A549 treated with Hydrocortisone at 1 μM for 4 hours (cell line): ENCODE measurements around the gene TSSK2. TPM values are rescaled to one million over a fixed set of nuclear protein-coding genes. Genes with fewer than 3 reads are reported as not detected.

Experiments
- total RNA-seq: library from RNA; stranded (reverse); fragments of 200-300 nt; extraction: Qiagen RNA extraction; gene quantifications from 5 replicates; pipeline ENCODE4 v1.2.3, GENCODE V29; 2022

TSSK2 gene
- not detected in 5 replicates for total RNA-seq

DNA sequence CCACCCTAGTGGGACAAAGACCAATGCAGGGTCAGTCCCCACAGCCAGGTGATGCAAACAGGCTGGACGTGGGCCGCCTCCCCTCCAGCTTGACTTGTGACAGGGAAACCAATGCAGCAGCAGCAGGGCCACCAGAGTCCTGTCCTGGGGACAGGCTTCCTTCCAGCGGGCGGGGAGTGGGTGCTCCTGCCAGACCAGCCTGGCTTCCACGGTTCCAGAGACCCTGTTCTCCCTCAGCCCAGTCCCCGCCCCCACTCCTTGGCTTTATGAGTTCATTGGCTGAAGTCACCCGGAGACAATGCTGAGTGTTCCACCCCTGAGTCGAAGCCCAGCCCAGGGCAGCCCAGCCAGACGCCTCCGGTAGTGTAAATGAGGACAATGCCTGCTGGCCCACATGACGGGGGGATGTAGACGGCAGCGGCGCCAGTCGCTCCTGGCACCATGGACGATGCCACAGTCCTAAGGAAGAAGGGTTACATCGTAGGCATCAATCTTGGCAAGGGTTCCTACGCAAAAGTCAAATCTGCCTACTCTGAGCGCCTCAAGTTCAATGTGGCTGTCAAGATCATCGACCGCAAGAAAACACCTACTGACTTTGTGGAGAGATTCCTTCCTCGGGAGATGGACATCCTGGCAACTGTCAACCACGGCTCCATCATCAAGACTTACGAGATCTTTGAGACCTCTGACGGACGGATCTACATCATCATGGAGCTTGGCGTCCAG is at the start of gene TSSK2:
TSSK2 (plus strand) TSS at position 350 of the 726 bp plus-strand sequence; CDS start at position 442, 92 bp downstream.

DNA sequence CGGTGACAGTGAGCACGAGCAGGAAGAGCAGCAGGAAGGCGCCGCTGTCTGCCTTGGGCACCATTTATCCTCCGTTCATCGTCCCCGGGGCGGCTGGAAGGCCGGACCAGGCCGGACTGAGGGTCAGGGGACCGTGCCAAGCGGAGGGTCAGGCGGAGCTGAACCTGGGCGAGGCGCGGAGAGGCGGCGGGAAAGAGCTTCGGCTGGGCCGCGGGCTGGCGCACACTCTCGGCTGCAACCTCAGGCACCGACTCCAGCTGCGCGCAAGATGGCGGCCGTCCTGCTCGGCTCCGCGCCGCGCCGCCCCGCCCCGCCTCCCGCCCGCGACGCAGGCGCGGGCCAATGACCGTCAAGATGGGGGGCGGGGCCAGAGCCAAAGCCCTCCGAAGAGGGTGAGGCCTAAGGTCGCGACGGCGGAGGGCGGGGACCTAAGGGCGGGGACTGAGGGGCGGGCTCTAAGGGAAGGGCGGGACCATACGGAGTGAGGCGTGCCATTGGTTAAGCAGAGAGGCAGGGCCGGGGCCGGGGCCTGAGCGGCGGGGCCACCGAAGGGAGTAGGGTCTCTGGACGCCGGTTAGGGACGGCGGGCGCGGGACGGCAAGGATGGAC is 8.9 kb upstream of the TSSK2 start, which contains the start of gene DGCR2:
DGCR2 (minus strand) TSS at position 270 of the 609 bp plus-strand sequence; CDS start at position 64, 206 bp downstream.

DNA sequence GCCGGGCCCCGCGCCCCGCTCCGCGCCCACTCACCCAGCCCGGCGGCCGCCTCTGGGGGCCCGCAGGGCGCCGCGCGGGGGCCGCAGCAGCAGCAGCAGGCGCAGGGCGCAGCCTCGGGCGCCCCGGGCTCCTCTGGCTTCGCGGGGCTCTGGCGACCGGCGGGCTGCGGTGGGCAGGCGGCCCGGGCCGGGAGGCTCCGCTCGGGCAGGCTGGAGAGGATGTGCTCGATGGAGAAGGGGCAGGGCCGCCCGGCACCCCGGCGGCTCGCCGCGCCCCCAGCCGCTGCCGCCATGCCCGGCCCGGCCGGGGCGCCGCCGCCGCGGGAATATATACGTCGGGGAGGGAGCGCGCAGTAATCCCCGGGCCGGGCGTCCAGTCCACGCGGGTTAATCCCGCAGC is 18.9 kb downstream of the TSSK2 start, which contains the start of gene GSC2:
GSC2 (minus strand) TSS at position 302 of the 400 bp plus-strand sequence; CDS start at position 293, 9 bp downstream.

DNA sequence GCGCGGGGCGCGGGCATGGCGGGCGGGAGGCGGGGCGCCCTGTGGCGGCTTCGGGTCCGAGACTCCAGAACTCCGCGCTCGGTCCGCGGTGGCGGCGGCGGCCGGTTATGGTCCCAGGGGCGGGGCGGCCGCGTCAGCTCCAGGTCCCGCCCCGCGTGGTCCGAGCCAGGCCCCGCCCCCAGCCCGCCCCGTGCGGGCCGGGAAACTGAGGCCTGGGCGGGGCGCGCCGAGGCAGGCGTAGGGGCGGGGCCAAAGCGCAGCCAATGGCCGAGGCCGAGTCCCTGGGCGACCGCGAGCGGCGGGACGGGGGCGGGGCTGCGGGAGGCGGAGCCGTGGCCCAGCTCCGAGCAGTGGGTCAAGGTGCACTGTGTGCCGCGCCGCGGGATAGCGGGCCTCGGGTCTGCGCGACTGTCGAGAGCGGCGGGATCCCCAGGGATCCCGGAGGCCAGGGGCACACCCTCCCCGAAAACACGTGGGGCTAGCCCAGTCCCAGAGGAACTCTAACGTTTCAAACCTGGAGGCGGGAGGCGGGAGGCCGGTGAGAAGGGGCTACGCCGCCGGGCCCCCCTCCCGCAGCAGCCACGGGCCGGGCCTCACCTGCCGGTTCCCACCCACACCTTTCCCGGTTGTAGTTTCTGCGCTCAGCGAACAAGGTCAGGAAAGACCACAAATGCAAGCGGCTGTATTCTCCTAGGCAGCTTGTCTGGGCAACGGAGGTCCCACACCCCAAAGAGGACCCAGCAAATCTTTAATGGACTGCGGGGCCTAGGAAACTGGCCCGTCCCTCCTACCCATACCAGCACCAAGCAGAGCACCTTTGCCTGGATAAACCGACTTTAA is 47.8 kb downstream of the TSSK2 start, which contains the start of gene SLC25A1:
SLC25A1 (minus strand) TSS at position 80 of the 840 bp plus-strand sequence; CDS start at position 17, 63 bp downstream.

Other genes with a start within 250 kb of the TSSK2 start
- gene DGCR6, start 225.0 kb upstream of the TSSK2 start, total RNA-seq, result 1.1 to 2.1 TPM (median 1.5 TPM) in 5 replicates
- gene PRODH, start 195.0 kb upstream of the TSSK2 start, total RNA-seq, result 1.1 to 1.6 TPM (median 1.3 TPM) in 5 replicates
- gene DGCR2, start 8.9 kb upstream of the TSSK2 start, total RNA-seq, result 18.4 to 25.6 TPM (median 23.2 TPM) in 5 replicates
- gene ESS2, start 13.3 kb downstream of the TSSK2 start, total RNA-seq, result 10.6 to 13.3 TPM (median 11.9 TPM) in 5 replicates
- gene GSC2, start 19.0 kb downstream of the TSSK2 start, total RNA-seq, result 0.10 to 0.18 TPM in 2 of 5 replicates, not detected in the others
- gene SLC25A1, start 47.4 kb downstream of the TSSK2 start, total RNA-seq, result 49.7 to 61.8 TPM (median 58.7 TPM) in 5 replicates
- 3.8 to 5.1 TPM (median 4.7 TPM) in 5 replicates for gene CLTCL1, start 160.4 kb downstream of the TSSK2 start, total RNA-seq